Measurements from ENCODE around the gene ARRDC4. TPM values are rescaled to one million over a fixed set of nuclear protein-coding genes. Genes with fewer than 3 reads are reported as not detected.

The ARRDC4 gene
- total and polyA plus RNA-seq, 2 of the 4 experiments (the other 2 are of a cell fraction): 5.3 to 9.1 TPM

DNA sequence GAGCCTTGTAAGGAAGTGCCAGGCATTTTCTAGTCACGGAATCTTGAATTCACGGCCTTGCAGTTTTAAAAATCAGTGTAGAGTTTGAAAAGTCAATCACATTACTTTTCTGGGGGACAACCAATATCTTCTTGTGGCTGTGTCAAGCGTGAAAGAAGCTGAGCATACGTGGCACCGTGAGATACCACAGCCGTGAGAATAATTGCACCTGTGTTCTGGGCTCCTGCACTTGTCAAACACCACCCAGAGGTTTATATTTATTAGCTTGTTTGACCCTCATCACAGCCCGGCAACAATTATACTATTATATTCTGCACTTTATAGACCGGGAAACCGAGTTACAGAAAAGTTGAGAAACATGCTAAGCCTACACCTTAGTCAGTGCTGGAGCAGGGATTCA, 45.2 kb downstream of the ARRDC4 start:
- H2AFZ ChIP-seq (replicated peaks; ENCODE audit: low read length, poor library complexity): no peak overlapping the region
- TF ChIP-seq MAZ (IDR thresholded peaks at IDR 0.05; ENCODE audit: borderline replicate concordance, low read depth, low read length): no peak
- no peak for TF ChIP-seq CEBPB (IDR thresholded peaks at IDR 0.05; ENCODE audit: low read depth, low read length)
- no peak for TF ChIP-seq MAFK (IDR thresholded peaks at IDR 0.05; ENCODE audit: low read depth, low read length)
- TF ChIP-seq FOS (IDR thresholded peaks at IDR 0.05; ENCODE audit: low read depth, low read length): no peak
- no peak for TF ChIP-seq CTCF (conservative IDR thresholded peaks at IDR 0.05; ENCODE audit: low read depth, low read length)
- no peak for TF ChIP-seq RCOR1 (IDR thresholded peaks at IDR 0.05; ENCODE audit: insufficient replicate concordance, low read length)
- no peak for TF ChIP-seq CHD1 (IDR thresholded peaks at IDR 0.05; ENCODE audit: low read depth, low read length)
- TF ChIP-seq BHLHE40 (IDR thresholded peaks at IDR 0.05; ENCODE audit: low read depth, low read length): no peak
- no peak for TF ChIP-seq NFE2L2 (IDR thresholded peaks at IDR 0.05; ENCODE audit: low read depth, low read length)
- no peak for TF ChIP-seq POLR2A (IDR thresholded peaks at IDR 0.05; ENCODE audit: low read depth, low read length)
- TF ChIP-seq MXI1 (IDR thresholded peaks at IDR 0.05; ENCODE audit: borderline replicate concordance, low read depth, low read length): no peak
- H2BK20ac ChIP-seq (ENCODE audit: low read depth, low read length): no peak overlapping the region
- no peak overlapping the region for H2BK5ac ChIP-seq (ENCODE audit: low read depth, low read length, poor library complexity, severe bottlenecking)
- DNase-seq: no peak
- WGBS, 2 experiments (ENCODE audit: extremely low coverage in 2 of 2, insufficient read length in 1 of 2): 100% methylated on average over 1 of the region's 9 CpGs; no CpG with 5 or more reads in 1 of the 2 experiments
- H2AK9ac ChIP-seq (replicated peaks; ENCODE audit: low read depth, low read length, poor library complexity): no peak overlapping the region
- H4K91ac ChIP-seq (ENCODE audit: insufficient read depth, low read depth, low read length): no peak overlapping the region
- no peaks in the 10 kb centered on the region for H3K79me1 ChIP-seq (ENCODE audit: low read depth in 1 of 2, low read length in 2 of 2)
- intact Hi-C loops (cut with micrococcal nuclease): loop anchor here (10.0 kb wide), 1 partner anchor 69 kb away; no protein-coding TSS in a partner anchor
- H3K9ac ChIP-seq (ENCODE audit: low read depth, low read length): no peak overlapping the region
- no peaks in the 10 kb centered on the region for H3K4me1 ChIP-seq (ENCODE audit: control insufficient read depth, insufficient read depth, low read length)
- no peak overlapping the region for H3K4ac ChIP-seq (ENCODE audit: low read depth, low read length)
- no peak overlapping the region for H2BK120ac ChIP-seq (ENCODE audit: low read depth, low read length)
- ChIA-PET POLR2A (ENCODE audit: unreplicated experiment) (no interaction called here), CTCF (no interaction called here)
- dilution Hi-C loops (cut with HindIII; ENCODE audit: low sequenced_read_pairs, unreplicated experiment): no loop called here
- H3K9me3 ChIP-seq (ENCODE audit: control insufficient read depth, insufficient read depth, low read length): peaks cover 9% of the 10 kb centered on the region; the same call in 1 of the 2 replicates
- no peaks in the 10 kb centered on the region for H3K36me3 ChIP-seq (ENCODE audit: control insufficient read depth, insufficient read depth, low read length)
- in situ Hi-C loops (cut with MboI; ENCODE audit: low sequenced_read_pairs): no loop called here
- no peaks in the 10 kb centered on the region for H3K9me1 ChIP-seq (ENCODE audit: insufficient read depth, low read length)
- H2BK15ac ChIP-seq (ENCODE audit: low read depth, low read length): no peak overlapping the region
- H3K27me3 ChIP-seq (ENCODE audit: control insufficient read depth, insufficient read depth, low read length): no peaks in the 10 kb centered on the region
- H2AK5ac ChIP-seq (ENCODE audit: low read depth, low read length): no peak overlapping the region
- BruUV-seq (replicated peaks): no TSS peak
- no peak overlapping the region for H3K4me2 ChIP-seq (ENCODE audit: low read depth, low read length)
- no peaks in the 10 kb centered on the region for H4K20me1 ChIP-seq (ENCODE audit: insufficient read depth, low read length)
- no peak overlapping the region for H3K18ac ChIP-seq (ENCODE audit: low read depth, low read length)
- H3K27ac ChIP-seq (ENCODE audit: insufficient read depth, low read length): no peak overlapping the region
- no peak overlapping the region for H4K8ac ChIP-seq (ENCODE audit: low read depth in 2 of 2, low read length in 2 of 2)
- no peak overlapping the region for H3K14ac ChIP-seq (replicated peaks; ENCODE audit: low read depth, low read length)
- ATAC-seq (ENCODE audit: low read depth): no peak
- no peak overlapping the region for H4K5ac ChIP-seq (ENCODE audit: low read depth, low read length)
- no peak overlapping the region for H3K56ac ChIP-seq (ENCODE audit: extremely low read depth, insufficient read depth, low read length)
- H3K4me3 ChIP-seq (ENCODE audit: insufficient read depth, low read depth, low read length): no peak overlapping the region
- no peak overlapping the region for H3K23ac ChIP-seq (ENCODE audit: low read depth, low read length)

Measured in IMR-90 (cell line).